Hindlimb muscle (tissue), 1 donor: ENCODE measurements around the gene COL4A1. TPM values are rescaled to one million over a fixed set of nuclear protein-coding genes. Genes with fewer than 3 reads are reported as not detected.

Source experiments
- DNase-seq: peaks from one replicate; pipeline ENCODE4 v3.0.0-alpha.2; 2013
- polyA plus RNA-seq: library from polyadenylated mRNA; unstranded; fragments of 120-200 nt; gene quantifications from one replicate; pipeline ENCODE4 v1.2.1, GENCODE V29; 2013; ENCODE audit not compliant: insufficient read length

COL4A1 gene
- polyA plus RNA-seq, 1 donor = 706 TPM

GRCh38 chr13:110216398-110217041, 90.4 kb downstream of the COL4A1 start:
- DNase-seq = no peak

GRCh38 chr13:110216006-110216397, 91.0 kb downstream of the COL4A1 start:
- no peak for DNase-seq

GRCh38 chr13:110215606-110216005, 91.4 kb downstream of the COL4A1 start:
- no peak for DNase-seq

GRCh38 chr13:110214637-110215036, 92.3 kb downstream of the COL4A1 start:
- DNase-seq = no peak

GRCh38 chr13:110213461-110214074, 93.4 kb downstream of the COL4A1 start:
- no peak for DNase-seq

GRCh38 chr13:110212529-110212928, 94.4 kb downstream of the COL4A1 start:
- no peak for DNase-seq

- no peak for DNase-seq
Measured at GRCh38 chr13:110211735-110212134, 95.2 kb downstream of the COL4A1 start.

- no peak for DNase-seq
Measured at GRCh38 chr13:110211046-110211445, 95.9 kb downstream of the COL4A1 start.

GRCh38 chr13:110210604-110210985, 96.4 kb downstream of the COL4A1 start:
- no peak for DNase-seq

GRCh38 chr13:110209950-110210603, 96.9 kb downstream of the COL4A1 start:
- DNase-seq = no peak

- no peak for DNase-seq
Measured at GRCh38 chr13:110208116-110208515, 98.8 kb downstream of the COL4A1 start.

GRCh38 chr13:110206996-110207395, 100.0 kb downstream of the COL4A1 start:
- no peak for DNase-seq

- DNase-seq = no peak
Measured at GRCh38 chr13:110206185-110206584, 100.8 kb downstream of the COL4A1 start.

- no peak for DNase-seq
Measured at GRCh38 chr13:110201114-110201513, 105.8 kb downstream of the COL4A1 start.

GRCh38 chr13:110200276-110200870, 106.6 kb downstream of the COL4A1 start:
- DNase-seq = no peak

- DNase-seq = no peak
Measured at GRCh38 chr13:110199046-110199831, 107.7 kb downstream of the COL4A1 start.

GRCh38 chr13:110197471-110197870, 109.5 kb downstream of the COL4A1 start:
- DNase-seq = no peak

- no peak for DNase-seq
Measured at GRCh38 chr13:110197026-110197425, 109.9 kb downstream of the COL4A1 start.

GRCh38 chr13:110195547-110196485, 111.1 kb downstream of the COL4A1 start:
- no peak for DNase-seq

GRCh38 chr13:110194451-110194850, 112.5 kb downstream of the COL4A1 start:
- no peak for DNase-seq

GRCh38 chr13:110193491-110193890, 113.5 kb downstream of the COL4A1 start:
- no peak for DNase-seq

GRCh38 chr13:110192472-110192871, 114.5 kb downstream of the COL4A1 start:
- DNase-seq = no peak
